IPS DF 4.7 (cell line): Measurements from ENCODE around the gene ORMDL1.
A peak's percentile ranks its signal among the peaks of the same experiment; 100 is the strongest.
"Not testable (repeated sequence)": the region's sequence is repeated elsewhere in the genome, so short reads cannot be mapped to it uniquely, and the experiment has no call there.

Experiments
- DNase-seq: peaks from one replicate; pipeline ENCODE4 v3.0.0-alpha.2; 2013; ENCODE audit warnings: low spot score; ENCODE audit errors: extremely low read depth

Gene ORMDL1

GRCh38 chr2:189770590-189771322 lies 13.4 kb downstream of the ORMDL1 start:
- no peak for DNase-seq

- no peak for DNase-seq
These were observed 20.1 kb downstream of the ORMDL1 start for GRCh38 chr2:189763908-189764661.

- peak; percentile 96 for DNase-seq
These were observed 21.4 kb downstream of the ORMDL1 start, which contains the start of gene OSGEPL1 for GRCh38 chr2:189762551-189763298. Gene OSGEPL1 (minus strand): TSS chr2:189762792. CDS start chr2:189761640, 1,152 bp downstream.

GRCh38 chr2:189762229-189762550 lies 21.9 kb downstream of the ORMDL1 start:
- DNase-seq, result no peak

GRCh38 chr2:189760154-189760553 lies 24.0 kb downstream of the ORMDL1 start:
- DNase-seq, result not testable (repeated sequence)

GRCh38 chr2:189756311-189756952 lies 27.7 kb downstream of the ORMDL1 start:
- DNase-seq, result no peak

- DNase-seq, result no peak
These were observed 33.0 kb downstream of the ORMDL1 start for GRCh38 chr2:189751080-189751658.

GRCh38 chr2:189729430-189729829 lies 54.7 kb downstream of the ORMDL1 start:
- no peak for DNase-seq

GRCh38 chr2:189726849-189727248 lies 57.3 kb downstream of the ORMDL1 start:
- DNase-seq, result no peak

GRCh38 chr2:189726271-189726670 lies 57.9 kb downstream of the ORMDL1 start:
- DNase-seq, result no peak

GRCh38 chr2:189723192-189723591 lies 60.9 kb downstream of the ORMDL1 start:
- DNase-seq, result no peak
